ENCODE data around the gene SPAG16.
"Not testable (repeated sequence)": the region's sequence is repeated elsewhere in the genome, so short reads cannot be mapped to it uniquely, and the experiment has no call there.

The SPAG16 gene

DNA sequence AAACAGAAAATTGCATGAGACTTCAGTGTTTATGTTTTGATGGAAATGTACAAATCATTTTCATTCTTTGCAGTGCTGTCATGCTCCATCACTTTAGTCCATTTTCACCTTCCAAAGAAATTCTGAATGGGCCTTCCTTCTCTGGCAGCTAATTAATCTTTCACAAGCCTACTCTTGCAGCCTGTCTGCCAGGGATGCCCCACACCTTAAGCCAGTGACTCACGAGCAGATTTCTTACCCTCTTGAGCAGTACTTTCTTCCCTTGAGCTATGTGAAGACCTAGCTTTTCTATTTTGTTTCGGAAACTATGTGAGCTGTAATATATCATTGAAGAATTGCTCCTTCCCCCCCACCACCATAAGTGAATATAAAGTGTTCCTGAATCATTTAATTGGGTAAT lies 722.3 kb downstream of the SPAG16 start:
- no peak for DNase-seq (ENCODE audit: low read depth)

DNA sequence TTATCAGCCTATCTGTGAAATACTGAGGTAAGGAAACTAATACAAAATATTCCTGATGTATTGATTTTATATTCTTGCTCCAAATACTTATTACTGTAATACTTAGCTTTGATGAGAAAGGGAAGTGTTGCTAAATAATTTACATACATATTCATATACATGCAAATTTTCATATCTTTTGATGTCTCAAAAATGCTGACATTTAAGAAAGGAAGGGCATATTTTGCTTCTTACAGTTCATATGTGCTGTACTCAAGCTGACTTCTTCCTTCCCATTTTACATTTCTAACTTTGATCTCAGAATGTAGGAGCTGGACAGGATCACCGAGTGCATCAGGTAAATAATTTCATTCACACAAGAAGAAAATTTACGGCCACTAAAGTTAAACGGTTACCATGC lies 727.4 kb downstream of the SPAG16 start:
- DNase-seq (ENCODE audit: low read depth), result no peak

DNA sequence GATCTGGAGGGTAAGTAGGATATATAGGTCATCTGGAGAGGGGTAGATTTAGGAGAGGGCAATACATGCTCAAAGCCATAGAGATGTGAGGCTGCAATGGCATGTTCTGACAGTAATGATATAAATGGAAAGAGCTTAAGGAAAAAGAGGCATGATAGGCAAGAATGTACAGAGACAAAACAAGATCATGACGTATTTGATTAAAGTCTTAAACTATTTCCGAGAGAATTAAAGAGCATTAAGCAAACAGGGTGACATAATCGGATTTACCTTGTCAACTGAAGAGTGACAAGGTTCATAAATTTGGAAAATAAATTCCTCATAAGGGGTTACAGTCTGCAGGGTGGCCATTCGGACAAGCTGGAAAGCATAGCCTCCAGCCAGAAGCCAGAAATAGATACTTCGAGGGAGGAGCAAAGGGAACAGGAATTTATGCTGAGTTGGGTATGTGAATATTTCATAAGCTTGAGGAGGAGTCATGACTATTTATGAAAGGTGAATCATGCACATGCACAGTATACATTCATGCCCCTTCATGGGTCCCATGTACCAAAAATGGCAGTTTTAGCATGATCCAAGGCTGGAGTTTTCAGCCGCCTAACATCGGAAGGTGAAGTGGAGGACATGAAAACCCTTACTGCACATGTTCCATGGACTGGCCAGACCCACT lies 730.4 kb downstream of the SPAG16 start:
- DNase-seq (ENCODE audit: low read depth), result no peak

DNA sequence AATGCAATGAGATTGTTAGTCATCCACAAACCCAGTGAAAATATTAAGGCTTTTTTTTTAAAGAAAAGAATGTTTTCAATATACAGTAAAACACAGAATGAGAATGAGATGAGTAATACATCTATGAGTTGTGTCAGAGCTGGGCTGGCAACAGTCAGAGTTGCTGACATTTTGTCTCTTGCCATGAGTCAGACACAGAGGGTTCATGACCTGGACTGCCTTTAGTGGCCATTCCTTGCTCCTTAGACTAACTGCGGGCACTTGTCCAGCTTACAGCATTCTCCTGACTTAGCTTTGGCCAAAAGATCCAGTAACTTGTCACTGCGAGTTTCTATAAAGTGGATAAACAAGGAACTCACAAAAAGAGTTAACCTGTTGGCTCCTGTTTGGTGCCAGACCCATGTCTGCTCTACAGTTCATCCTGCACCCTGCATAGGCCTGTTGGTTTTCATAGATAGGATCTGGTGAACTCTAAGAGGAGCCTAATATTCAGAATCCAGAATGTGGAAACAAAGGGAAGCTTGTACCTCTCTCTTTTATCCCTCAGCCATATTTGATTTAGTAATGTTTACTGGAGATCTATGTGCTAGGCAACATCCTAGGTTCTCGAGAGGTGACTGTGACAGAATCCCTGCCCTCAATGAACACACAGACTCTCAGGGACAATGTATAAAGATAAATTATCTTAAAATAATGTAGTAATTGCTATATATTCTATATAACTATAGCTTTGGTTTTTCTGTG lies 735.1 kb downstream of the SPAG16 start:
- no peak for DNase-seq (ENCODE audit: low read depth)

DNA sequence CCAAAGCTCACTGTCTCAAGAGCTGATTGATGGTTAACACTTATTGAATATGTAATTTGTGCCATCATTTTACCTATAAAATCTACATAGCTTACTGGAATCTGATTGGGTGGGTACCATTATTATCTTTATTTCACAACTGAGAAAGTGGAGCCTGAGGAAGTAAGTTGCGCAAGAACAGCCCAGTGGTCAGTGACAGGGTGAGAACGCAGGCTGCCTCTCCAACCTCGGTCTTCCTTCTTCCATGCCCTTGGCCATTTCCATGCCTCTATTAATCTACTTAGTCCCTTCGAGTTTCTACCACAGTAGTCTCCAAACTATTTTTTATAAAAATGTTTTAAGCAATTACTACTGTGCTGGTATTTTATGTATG lies 735.7 kb downstream of the SPAG16 start:
- DNase-seq (ENCODE audit: low read depth), result no peak

DNA sequence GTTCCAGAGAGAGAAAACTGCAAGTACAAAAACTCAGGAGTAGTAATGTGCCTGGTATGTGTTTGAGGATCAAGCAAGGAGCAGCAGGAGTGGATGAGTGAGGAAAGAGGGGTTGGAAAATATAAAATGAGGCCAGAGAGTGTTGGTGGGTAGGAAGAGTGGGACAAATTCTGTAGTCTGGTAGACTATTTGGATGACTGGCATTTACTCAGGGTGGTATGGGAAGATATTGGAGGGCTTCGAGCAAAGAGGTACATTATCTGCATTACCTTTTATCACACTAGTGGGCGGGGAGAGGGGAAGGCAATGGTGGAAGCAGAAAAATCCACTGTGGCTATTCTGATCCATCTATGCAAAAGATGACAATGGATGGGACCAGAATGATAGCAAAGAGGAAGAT lies 744.9 kb downstream of the SPAG16 start:
- no peak for DNase-seq (ENCODE audit: low read depth)

DNA sequence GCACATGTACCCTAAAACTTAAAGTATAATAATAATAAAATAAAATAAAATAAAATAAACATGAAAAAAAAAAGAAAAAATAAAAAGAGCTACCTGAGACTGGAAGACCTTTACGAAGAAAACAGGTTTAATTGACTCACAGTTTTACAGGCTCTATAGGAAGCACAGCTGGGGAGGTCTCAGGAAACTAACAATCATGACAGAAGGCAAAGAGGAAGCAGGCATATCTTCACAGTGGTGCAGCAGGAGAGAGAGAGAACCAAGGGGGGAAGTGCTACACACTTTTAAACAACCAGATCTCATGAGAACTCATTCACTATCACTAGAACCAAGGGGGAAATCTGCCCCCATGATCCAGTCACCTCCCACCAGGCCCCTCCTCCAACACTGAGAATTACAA lies 747.3 kb downstream of the SPAG16 start:
- no peak for DNase-seq (ENCODE audit: low read depth)

DNA sequence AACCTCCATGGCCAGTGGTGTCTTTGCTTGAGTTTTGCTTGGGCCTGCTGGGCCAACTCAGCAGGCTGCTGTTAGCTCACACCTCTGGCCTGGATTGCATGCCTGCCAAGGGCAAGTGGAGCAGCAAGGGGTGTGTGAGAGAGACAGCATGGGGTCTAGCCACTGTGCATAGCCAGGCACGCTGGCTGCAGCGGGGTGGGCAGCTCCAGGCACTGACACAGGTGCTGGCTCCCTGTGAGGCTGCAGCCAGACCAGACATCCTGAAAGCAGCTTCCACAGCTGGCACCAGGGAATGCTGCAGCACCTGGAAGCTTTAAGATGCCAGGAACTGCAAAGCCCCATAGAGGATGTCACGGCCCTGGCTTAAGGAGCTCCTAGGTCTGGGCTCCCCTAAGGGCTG lies 750.2 kb downstream of the SPAG16 start:
- no peak for DNase-seq (ENCODE audit: low read depth)

DNA sequence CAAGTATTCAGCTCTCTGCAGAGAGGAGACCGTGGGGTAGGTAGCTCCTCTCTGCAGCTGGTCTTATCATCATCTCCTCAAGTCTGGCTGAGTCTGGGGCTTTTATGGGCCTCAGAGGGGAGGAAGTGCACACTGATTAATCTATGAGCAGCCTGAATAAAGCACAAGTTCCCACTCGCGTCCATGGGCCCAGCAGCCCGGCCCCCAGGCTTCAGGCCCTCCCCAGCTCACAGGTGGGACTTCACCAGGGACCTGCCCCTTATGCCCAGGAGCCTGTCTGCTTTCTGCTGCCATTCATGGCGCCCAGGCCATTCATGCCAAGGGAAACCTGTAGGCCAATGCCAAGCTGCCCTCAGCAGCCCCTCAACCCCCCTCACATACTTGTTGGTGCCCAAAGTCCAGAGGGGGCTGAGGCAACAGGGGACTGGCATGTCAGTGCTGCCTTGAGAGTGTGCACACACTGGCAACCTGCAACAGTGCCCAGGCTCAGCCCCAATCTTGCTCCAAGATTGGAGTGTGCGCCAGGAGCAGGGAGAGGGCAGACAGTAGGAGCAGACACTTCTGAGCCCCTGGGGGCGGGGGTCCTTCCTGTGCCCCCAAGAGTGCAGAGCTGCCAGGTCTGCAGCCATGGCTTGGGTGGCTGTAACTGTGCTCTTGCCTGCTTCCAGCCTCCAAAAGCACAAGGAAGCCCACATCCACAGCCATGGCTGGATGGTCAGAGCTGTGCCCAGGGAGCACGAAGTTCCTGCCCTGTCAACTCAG lies 751.0 kb downstream of the SPAG16 start:
- no peak for DNase-seq (ENCODE audit: low read depth)

DNA sequence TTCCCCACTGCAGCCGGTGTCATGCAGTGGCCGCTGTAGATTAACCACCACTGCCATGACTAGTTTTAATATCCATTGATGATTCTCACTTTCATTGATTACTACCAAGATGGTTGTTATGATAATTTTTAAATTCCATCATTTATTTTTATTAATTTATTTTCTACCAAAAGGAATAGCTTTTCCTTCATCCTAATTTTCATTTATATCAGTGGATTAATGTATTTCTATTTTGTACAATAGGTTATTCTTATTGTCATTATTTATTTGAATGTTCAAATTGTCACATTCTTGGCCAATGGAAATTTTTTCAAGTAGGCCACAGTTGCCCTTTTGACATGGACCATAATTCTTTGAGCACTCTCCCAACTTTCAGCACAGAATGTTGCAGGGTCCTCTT lies 751.7 kb downstream of the SPAG16 start:
- DNase-seq (ENCODE audit: low read depth), result no peak

DNA sequence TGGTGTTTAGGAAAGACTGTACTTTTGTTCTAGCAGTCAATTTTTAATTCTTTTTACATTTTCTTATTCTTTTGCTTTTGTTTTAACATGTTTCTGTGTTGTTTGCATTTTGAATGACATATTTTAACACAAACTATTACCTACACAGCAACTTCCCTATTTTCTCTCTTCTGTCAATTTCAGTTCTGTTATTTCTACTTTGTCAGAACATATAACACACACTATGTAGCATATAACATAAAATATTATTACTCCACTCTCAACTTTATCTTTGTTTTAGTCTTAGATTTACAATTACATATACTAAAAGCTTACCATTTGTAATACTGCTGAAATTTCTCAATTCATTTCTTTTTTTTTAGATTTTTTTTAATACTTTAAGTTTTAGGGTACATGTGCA lies 753.9 kb downstream of the SPAG16 start:
- DNase-seq (ENCODE audit: low read depth), result no peak

DNA sequence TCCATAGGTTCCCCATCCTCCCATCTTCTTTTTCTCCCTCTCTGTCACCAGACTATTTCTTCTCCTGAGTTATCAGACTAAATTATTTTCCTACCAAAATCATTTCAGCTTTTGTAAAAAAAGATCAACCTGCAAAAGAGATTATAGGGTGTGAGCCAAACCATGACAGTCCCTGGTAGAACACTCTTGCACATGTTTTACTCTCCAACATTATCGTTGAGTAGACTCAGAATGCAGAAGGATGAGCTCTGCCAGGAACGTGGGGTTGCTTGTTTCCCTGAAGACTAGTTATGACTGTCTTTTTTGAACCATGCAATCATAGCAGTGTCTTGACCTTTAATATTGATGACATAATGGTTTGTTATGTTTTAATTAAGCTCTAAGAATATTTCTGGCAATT lies 766.5 kb downstream of the SPAG16 start:
- DNase-seq (ENCODE audit: low read depth), result no peak

DNA sequence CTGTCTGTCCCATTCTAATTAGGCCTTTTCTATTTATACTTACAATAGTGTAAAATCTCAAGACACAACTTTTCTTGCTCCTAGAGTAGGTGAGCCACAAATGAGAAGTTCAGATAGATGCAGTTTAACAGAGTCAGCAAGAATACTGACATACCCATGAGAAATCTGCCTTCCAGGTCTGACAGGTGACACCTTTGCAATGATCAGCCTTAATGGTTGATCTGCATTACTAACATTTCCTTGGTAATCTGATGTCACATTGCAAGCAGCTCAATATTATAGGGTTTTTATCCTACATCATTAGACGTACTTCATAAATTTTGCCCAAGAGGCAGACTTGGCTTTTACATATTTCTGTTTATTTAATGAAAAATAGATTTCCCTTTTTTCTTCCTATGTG lies 767.3 kb downstream of the SPAG16 start:
- DNase-seq (ENCODE audit: low read depth), result no peak

DNA sequence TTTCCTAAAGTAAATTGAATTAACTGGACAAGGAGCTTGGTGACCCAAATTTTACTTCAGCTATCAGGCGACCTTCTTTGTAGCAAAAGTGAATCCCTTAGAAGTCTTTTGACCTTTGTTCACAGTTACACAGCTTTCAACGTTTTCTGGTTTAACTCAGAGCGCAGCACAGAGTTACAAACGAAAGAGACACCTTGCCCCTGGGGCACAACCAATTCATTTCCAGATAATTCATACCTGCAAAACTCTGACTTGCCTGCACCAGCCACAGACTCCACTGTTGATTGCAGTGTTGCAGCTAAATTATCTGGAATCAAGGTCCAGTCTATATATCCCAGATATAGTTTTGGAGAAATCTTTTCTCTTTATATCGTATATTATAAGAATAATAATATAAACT lies 768.0 kb downstream of the SPAG16 start:
- no peak for DNase-seq (ENCODE audit: low read depth)

DNA sequence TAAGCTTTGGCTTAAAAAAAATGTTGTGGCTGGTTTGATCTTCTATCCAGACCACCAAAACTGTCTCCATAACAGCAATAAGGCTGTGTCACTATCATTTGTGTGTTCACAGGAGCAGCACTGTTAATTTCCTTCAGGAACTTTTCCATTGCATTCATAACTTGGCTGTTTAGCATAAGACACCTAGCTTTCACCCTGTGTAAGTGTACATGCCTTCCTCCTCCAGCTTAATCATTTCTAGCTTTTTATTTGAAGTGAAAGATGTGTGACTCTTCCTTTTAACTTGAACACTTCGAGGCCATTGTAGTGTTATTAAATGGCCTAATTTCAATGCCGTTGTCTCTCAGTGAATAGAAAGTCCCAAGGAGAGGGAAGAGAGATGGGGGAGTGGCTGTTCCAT lies 773.7 kb downstream of the SPAG16 start:
- DNase-seq (ENCODE audit: low read depth), result no peak

DNA sequence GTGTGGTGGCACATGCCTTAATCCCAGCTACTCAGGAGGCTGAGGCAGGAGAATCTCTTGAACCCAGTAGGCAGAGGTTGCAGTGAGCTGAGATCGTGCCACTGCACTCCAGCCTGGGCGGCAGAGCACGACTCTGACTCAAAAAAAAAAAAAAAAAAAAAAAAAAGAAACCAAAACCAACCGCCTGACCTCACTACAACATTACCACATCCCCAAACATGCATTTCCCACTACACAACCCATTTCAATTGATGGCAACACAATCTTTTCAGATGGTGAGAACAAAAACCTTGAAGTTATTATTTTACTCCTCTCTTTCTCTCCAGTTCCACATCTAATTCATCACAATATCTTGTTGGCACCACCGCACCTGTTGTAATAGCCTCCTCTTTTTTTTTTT lies 778.0 kb downstream of the SPAG16 start:
- not testable (repeated sequence) for DNase-seq (ENCODE audit: low read depth)

DNA sequence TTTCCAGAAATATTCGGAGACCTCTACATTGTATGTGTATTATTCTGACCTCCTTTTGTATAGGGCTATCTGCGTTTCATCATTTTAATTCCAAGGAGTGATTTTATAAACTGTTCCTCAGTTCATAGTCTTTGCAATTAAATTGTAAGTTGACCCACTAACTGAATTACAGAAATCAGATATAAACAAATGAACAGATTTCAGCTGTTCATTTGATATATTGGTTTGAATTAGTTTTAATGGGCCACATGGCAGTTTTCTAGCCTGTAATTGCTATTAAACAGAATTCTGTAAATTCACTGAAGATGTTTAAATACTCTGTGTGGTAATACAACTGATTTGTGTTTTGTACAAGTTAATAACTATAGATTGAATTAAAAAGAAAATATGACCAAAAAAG lies 780.2 kb downstream of the SPAG16 start:
- DNase-seq (ENCODE audit: low read depth), result no peak

DNA sequence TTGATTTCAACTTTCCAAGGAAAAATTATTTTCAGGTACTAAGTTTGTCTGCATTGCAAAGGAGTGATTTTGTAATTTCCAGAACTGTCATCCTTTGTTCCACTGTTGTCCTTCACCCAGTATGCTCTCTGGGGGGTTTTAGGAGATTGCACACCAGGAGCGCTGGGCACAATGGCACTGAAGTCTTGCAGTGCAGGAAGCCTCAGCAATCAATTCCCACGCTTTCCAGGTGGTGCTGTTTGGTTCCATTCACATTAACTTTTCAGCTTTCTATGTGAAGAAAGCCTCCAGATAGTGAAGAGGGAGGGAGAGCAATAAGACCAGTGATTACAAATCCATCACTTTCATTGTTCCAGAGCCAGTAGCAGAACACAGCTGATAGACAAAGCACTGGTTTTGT lies 782.6 kb downstream of the SPAG16 start:
- DNase-seq (ENCODE audit: low read depth), result no peak

DNA sequence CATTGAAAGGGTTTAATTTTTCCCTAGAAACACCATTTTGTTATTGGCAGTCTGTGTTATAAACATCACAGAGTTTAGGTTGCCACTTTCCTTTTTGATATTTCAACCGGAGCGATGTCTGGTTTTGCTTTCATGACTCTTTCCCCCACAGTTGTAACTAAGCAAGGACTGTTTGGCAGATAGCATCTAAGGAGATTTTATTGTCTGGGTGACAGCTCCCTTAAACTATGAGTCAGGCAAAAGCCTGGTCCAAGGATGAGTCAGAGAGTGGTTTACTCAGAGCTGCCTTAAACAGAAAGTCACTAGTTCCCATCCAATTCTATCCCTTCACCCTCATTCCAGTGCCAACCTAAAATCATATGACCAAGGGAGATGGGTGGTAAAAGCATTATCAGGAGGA lies 785.0 kb downstream of the SPAG16 start:
- no peak for DNase-seq (ENCODE audit: low read depth)

DNA sequence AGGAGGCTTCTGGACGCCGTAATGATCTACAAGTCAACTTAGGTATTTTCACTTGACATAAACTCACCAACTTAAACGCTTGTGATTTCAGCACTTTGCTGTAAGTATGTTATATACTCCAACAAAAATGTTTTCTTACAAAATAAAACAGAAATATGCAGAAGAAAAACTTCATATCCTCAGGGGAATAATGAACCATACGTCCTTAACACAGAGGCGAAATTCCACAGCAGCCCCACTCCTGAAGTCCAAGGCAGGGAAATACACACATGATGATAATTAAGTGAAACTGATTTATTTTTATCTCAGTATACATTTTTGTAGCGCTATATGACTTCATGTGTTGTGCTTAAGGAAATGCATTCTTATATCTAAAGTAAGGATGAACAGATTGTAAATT lies 791.2 kb downstream of the SPAG16 start:
- no peak for DNase-seq (ENCODE audit: low read depth)

DNA sequence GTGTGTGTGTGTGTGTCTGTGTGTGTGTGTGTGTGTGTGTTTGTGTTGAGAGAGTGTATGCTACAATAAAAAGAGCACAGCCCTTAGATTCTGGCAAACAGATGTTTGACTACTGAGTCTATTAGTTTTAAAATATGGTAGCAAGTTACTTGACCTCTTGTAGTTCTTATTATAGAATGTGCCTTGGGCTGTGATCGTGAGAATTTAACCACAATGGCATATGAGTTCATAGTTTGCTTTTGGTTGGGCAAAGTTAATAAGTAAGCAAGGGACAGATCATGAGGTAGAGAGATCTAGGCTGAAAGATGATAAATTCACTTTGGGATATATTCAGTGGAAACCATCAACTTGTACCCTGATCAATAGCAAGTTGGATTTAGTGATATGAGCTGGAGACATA lies 792.3 kb downstream of the SPAG16 start:
- no peak for DNase-seq (ENCODE audit: low read depth)

DNA sequence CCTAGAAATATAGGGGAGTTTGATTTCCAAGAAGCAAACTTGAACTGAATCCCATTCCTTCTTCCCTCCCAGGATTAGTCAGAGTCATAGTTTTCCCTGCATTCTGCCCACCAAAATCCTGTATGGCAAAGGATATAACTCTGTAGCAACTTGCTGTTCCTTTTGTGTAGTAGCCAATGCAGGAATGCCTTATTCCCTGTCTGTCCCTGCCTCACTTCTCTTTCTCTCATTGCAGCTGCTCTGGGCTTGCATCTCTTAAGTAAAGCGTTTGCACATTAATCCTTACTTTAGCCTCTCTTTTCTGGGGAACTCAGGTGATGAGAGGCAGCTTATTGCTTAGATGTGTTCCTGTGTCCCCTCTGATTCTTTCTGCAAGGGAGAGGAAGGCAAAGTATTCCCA lies 793.5 kb downstream of the SPAG16 start:
- no peak for DNase-seq (ENCODE audit: low read depth)

DNA sequence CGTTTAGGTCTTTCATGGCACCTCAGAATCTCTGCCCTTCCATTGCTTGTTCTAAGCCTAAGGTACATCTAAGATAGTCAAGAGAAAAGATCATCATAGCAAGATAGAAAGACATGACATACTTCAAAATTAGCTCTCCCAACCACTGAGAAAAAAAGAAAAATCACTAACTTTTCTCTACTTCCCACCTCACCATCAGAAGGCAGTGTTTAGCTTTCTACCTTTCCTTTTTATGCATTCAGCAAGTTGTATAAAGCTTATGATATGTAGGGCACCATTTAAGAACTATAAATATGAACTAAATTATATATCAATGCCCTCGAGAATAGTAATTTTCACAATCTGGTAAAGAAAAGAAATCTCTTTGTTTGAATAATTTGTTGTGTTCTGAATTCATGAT lies 794.8 kb downstream of the SPAG16 start:
- DNase-seq (ENCODE audit: low read depth), result no peak
